WERI-Rb-1 (cell line): Measurements from ENCODE around the gene PHETA2.

ENCODE experiments used
- DNase-seq: peaks from one replicate; pipeline ENCODE4 v3.0.0-alpha.2; 2020
- H3K27ac ChIP-seq: fragments of 250-450 bp; sonication (Bioruptor Pico); 2 replicates; pipeline ENCODE4 v1.5.1; 2020; ENCODE audit warnings: mild to moderate bottlenecking, moderate library complexity
- H3K27me3 ChIP-seq: fragments of 250-450 bp; sonication (Bioruptor Pico); 2 replicates; pipeline ENCODE4 v1.5.1; 2021; ENCODE audit warnings: mild to moderate bottlenecking, low read depth, moderate library complexity; ENCODE audit not compliant: insufficient read depth, severe bottlenecking
- H3K36me3 ChIP-seq: fragments of 250-450 bp; sonication (Bioruptor Pico); 2 replicates; pipeline ENCODE4 v1.5.1; 2020; ENCODE audit warnings: mild to moderate bottlenecking, moderate library complexity
- H3K4me3 ChIP-seq: 2 replicates; pipeline ENCODE4 v1.5.1; 2011; ENCODE audit warnings: low read depth, mild to moderate bottlenecking, control low read depth, low read length
- H3K9me3 ChIP-seq: fragments of 250-450 bp; sonication (Bioruptor Pico); 2 replicates; pipeline ENCODE4 v1.5.1; 2021; ENCODE audit warnings: mild to moderate bottlenecking, moderate library complexity; ENCODE audit not compliant: severe bottlenecking
- CTCF ChIP-seq: IDR thresholded peaks from 2 replicates; pipeline ENCODE4 v1.5.1; 2011; ENCODE audit warnings: low read depth, mild to moderate bottlenecking, control low read depth, inconsistent platforms, low read length

Gene PHETA2

GRCh38 chr22:42039271-42039670, 34.8 kb upstream of the PHETA2 start:
- TF ChIP-seq CTCF, result no peak
- Histone ChIP-seq H3K27me3 (no peaks in the 10 kb centered on the region), H3K9me3 (peaks cover 7% of the 10 kb centered on the region), H3K27ac (no peak overlapping the region), H3K4me3 (no peak overlapping the region), H3K36me3 (no peaks in the 10 kb centered on the region)
- DNase-seq, result no peak

GRCh38 chr22:42041784-42042183, 32.3 kb upstream of the PHETA2 start:
- no peak for TF ChIP-seq CTCF
- no peak for DNase-seq
- peaks cover 7% of the 10 kb centered on the region for H3K9me3 ChIP-seq
- H3K36me3 ChIP-seq, result no peaks in the 10 kb centered on the region
- no peak overlapping the region for H3K27ac ChIP-seq
- H3K4me3 ChIP-seq, result no peak overlapping the region
- no peaks in the 10 kb centered on the region for H3K27me3 ChIP-seq

GRCh38 chr22:42050641-42051180, 23.3 kb upstream of the PHETA2 start:
- DNase-seq, result no peak
- no peak for TF ChIP-seq CTCF
- Histone ChIP-seq H3K9me3 (no peaks in the 10 kb centered on the region), H3K36me3 (no peaks in the 10 kb centered on the region), H3K4me3 (no peak overlapping the region), H3K27me3 (no peaks in the 10 kb centered on the region), H3K27ac (no peak overlapping the region)

- no peak for DNase-seq
- no peaks in the 10 kb centered on the region for H3K36me3 ChIP-seq
- no peaks in the 10 kb centered on the region for H3K27me3 ChIP-seq
- TF ChIP-seq CTCF, result no peak
- peaks cover 7% of the 10 kb centered on the region for H3K9me3 ChIP-seq
- no peak overlapping the region for H3K4me3 ChIP-seq
- no peak overlapping the region for H3K27ac ChIP-seq
Measured at GRCh38 chr22:42052765-42053164, 21.3 kb upstream of the PHETA2 start.

GRCh38 chr22:42056757-42057511, 17.1 kb upstream of the PHETA2 start:
- TF ChIP-seq CTCF, result no peak
- Histone ChIP-seq H3K27me3 (no peaks in the 10 kb centered on the region), H3K4me3 (no peak overlapping the region), H3K27ac (no peak overlapping the region), H3K9me3 (peaks cover 10% of the 10 kb centered on the region), H3K36me3 (peaks cover 32% of the 10 kb centered on the region)
- no peak for DNase-seq
